HG03469 (cell line): ENCODE measurements around the gene ATP6V0B.

Source experiments
- ATAC-seq: cut with Tn5 transposase; IDR thresholded peaks from one replicate; pipeline ENCODE4 v1.9.1; 2021; ENCODE audit warnings: mild to moderate bottlenecking, moderate library complexity, moderate number of reproducible peaks; ENCODE audit not compliant: unreplicated experiment

Gene ATP6V0B

DNA sequence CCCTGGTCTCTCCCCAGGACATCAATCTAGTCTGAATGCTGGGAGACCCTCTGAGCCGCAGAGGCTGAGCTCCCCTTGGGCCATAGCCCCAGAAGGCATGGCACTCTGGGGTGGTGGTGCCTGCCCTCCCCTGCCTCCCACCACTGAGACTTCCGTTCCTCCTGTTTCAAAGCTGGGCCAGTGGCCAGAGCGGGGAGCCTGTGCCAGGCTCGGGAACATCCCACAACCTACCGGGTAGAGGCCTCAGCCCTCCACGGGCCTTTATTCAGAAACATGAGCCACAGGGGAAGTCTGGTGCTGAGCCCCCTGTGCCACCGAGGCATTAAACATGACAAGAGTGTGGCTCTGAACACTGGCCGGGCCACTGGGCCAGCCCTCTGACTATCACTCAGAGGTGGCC is 24.7 kb downstream of the ATP6V0B start:
- no peak for ATAC-seq

DNA sequence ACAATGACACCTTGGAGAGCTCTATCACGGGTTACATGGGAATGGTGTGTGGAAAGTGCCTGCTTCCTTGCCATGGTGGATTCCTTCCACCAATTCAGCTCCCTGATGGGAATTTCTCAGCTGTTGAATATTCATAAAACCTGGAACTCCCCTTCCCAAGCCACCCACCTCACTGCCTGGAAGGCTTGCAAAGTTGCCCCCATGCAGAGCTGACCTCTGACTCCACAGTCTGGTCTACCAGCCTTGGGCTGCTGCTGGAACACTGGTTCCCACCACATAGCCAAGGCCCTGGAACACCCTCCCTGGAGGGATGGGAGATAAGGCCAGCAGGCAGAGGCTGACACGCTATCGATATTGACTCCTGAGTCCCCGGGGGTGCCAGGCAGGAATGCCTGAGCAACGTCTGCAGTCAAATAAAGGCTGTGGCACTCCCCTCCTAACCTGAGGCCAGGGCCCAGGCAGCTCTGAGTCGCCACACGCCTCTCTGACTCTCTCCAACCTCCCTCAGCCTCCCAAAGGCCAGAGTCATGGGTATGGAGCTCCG is 25.4 kb downstream of the ATP6V0B start:
- no peak for ATAC-seq

DNA sequence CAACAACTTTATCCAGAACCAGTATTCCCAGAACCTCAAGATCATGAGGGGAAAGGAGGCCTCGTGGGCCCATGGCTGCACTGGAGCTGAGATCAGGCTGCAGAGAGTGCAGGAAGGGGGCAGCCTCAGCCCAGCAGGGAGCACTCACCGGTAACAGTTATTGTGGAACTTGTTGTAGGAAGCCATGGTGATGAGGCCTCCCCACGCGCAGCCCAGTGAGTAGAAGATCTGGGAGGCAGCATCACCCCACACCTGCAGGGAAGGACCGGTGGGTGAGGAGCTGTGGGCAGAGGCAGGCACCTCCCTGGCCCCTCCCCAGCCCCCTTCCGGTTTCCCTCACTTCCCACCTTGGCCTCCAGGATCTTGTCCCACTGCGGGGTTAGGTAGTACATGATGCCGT is 27.4 kb downstream of the ATP6V0B start:
- no peak for ATAC-seq

DNA sequence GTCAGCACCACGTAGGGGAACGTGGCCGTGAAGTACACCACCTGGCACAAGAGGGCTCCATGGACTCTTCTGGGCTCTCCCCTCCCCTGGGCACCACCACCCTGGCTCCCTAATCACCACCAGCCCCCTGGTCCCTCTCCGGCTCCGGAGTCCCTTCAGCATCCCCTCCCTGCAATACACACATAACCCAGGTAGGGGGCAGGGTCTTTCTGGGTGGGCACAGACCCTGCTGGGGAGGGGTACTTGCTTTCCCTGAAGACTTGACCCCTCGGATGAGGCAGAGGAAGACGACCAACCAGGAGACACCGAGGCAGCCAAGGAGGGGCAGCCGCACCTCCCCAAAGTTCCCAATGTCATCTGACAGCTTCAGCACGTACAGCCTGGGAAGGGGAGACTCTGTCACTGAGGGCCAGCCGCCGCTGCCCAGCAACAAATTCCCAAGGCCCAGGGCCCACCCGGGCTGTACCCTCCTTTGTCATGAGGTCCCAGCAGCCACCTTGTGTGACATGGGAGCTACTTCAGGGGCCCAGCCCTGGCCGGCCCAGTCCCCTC is 27.9 kb downstream of the ATP6V0B start:
- ATAC-seq: no peak

DNA sequence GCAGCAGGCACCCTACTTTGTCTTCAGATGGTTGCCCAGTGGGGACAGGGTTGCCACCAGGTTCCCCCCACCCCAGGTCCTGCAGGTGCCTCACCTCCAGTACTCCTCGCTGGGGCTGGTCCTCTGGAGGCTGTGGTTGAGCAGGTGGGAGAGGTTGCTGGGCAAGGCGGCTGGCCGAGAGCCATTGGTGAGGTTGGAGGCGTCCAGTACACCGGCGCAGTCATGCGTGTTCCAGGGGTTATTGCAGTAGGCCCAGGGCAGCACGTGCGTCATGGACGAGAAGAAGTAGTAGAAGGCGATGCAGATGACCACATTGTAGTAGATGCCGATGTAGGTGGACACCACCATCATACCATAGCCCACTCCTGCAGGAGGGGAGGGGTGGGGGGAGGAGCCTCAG is 33.5 kb downstream of the ATP6V0B start:
- ATAC-seq: no peak

DNA sequence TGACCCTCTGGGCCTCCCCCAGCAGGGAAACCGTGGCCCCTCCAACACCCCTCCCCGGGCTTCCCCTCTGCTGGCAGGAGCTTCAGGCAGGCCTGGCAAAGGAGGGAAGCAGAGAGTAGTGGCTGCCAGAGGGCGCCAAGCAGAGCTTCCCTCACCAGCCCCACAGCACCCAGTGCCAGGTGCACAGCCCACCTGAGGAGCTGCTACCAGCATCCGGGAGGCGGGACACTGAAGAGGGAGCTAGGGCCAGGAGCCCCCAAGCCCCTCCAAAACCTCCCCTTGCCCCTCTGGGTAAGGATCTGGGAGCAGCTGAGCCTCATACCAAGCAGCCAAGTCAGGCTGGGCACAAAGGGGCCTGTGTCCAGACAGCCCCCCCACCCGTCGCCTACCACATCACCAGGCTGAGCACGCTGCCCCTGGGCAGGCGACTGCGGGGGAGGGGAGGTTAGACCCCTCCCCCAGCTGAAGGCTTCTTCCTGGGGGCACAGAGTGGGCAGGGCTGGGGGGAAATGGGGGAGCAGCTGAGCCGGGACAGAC is 36.2 kb downstream of the ATP6V0B start:
- ATAC-seq: no peak

DNA sequence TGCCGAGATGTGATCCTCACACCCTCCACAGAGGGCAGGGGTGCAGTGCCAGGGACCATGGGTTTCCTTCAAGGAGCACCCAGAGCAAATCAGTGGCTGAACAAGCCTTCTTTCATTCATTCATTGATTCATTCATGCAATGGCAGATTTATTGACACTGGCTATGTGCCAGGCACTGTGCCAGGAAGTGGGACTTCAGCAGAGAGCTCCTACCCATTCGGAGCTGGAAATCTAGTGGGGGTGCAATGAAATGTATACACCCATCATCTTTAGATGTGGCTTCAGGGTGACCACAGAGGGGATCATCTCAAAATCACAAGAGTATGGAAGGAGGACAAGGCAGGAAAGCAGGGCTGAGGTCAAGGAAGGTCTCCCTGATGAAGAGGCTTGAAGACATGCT is 37.6 kb downstream of the ATP6V0B start:
- no peak for ATAC-seq

DNA sequence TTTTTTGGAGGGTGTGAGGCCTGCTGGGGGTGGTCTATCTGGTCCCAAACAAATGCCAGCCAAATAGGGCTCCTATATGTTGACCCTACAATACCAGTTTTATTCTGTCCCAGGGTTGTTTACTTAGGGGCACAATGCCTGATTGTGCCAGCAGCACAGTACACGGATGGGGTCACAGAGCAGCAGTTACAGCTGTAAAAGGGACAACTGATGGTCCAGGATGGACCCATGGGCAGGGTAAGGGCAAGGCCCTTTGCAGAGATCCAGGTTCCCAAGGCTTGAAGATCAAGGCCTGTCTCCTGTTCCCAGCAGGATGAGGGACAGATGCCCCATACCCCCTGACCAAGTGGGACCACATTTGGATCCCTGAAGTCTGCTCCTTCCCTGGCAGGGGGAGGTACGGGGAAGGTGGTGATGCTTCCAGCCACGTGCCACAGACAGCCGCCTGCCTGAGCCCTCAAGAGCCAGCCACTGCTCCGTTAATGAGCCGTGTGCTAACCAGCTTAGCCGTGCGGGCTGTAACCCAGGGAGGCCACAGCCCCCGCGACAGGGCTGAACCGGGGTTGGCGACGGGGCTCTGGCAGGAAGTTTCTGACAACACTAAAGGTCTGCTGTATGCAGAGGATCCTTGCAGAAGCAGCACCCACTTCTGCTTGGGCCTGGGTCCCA is 38.3 kb downstream of the ATP6V0B start:
- no peak for ATAC-seq

DNA sequence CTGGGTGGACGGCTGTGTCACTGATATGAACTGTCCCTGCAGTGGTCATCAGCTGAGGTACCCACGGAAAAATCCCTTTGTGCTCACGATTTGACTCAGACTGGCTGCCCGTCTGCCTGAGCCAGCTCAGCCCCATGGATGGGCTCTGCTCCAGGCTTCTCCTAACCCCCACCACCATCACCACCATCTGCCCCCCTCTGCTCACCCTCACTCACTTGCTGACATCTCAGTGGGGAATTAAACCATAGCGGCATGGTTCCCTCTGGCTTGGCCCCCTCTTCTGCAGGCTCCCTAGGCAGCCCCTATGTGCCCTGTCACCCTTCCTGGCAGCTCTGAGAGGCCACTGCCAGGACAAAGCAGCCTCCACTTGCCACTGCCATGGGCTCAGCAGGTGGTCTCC is 39.2 kb downstream of the ATP6V0B start:
- no peak for ATAC-seq

DNA sequence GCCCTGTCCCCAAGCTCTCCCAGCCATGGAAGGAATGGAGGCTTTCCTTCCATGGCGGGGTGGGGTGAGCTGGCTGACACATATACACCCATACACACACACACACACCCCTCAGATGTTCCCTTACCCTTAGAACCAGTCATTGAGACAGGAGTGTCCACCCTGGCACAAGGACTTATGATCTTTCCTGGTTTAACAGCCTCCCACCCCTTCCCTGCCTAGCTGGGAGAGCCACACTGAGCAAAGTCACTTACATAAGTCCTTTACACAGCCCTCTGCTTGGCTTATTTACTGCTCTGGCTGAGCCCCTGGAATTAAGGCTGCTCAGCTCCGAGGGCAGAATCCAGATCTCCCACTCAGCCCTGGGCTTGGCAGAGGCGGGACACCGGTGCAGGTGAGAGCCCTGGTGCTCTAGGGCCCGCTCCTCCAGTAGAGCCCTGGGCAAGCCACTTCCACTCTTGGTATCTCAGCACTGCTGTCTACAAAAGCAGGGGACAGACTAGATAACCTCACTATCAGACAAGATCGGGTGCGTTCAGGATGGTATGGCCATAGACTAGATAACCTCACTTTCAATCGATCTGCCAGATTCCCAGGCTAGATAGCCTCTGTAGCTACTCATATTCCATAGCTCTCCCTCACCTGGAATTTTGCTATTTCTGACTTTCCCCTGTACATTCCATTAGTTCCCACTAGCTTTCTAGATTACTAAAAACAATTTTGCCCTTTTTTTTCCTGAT is 39.8 kb downstream of the ATP6V0B start:
- no peak for ATAC-seq

DNA sequence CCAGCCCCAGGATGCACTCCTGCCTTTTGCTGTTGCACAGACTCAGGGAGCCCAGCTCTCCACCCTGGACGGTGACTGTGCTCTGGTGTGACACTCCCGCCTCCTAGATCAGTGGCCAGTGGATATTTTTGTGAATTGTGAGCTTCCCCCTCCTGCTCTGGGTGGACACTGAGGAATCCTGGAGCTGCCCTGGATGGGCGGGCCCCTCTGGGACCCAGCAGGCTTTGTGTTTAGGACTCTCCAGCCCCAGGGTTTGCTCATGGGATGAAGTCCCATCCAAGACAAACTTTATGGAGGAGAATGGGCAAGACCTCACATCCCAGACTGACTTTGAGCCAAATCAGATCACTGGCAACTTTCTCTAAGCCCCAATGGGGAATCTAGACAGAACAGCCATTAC is 40.4 kb downstream of the ATP6V0B start:
- ATAC-seq: no peak

DNA sequence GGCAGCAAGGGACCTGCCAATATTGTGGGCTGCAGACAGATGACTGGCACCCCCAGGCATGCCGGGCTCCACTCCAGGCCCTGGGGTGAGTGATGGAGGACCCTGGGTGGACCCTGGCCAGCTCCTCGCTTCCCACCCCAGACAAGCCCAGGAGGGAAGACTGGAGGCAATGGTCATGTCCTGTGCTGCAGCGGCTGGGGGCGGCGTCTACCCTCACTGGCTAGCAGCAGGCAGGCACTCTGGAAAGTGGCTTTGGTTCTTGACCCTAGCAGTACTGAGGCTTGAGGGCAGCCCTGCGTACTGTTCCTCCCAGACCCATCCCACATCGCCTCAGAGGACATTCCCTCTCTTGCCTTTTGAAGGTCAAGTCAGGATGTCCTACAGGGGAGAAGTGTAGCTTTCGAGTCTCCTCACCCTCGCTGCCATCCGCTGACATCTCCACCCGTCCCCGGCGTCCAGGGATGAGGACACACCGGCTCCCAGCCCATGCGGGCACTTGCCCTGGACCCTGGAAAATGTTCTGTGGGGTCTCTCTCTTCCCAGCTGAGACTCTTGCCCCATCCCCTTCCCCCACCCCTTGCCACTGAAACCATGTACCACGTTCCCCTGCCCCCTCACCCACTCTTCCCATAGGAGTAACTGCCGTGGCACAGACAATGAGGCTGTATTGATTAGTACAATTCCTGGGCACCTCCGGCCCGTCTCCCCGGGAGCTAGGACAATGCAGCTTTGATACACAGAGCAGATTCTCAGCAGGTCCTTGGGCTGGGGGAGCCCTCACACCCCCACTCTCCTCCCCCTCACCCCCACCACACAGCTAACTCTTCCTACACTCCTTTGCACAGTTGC is 41.5 kb downstream of the ATP6V0B start:
- ATAC-seq: no peak

DNA sequence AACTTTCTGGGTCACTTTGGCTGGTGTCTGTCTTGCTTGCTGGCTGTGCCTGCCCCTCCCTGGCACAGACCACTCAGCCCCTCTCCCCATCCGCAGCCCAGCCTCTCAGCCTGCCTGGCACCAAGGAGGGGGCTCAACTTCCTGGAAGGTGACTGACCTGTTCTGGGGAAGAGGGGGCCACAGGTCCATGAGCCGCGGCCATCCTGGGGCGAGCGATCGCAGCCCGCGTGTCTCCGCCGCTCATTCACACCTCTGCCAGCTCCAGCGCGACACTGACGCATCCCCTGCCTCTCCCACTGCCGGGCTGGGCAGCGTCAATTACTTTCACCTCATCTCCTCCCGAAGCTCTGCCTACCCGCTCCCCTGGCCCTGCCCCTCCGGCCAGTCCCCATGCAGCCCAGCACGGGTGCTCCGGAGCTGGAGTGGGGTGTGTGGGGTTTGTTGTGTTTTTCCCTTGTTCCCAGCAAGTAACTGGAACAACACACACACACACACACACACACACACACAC is 42.2 kb downstream of the ATP6V0B start:
- no peak for ATAC-seq

DNA sequence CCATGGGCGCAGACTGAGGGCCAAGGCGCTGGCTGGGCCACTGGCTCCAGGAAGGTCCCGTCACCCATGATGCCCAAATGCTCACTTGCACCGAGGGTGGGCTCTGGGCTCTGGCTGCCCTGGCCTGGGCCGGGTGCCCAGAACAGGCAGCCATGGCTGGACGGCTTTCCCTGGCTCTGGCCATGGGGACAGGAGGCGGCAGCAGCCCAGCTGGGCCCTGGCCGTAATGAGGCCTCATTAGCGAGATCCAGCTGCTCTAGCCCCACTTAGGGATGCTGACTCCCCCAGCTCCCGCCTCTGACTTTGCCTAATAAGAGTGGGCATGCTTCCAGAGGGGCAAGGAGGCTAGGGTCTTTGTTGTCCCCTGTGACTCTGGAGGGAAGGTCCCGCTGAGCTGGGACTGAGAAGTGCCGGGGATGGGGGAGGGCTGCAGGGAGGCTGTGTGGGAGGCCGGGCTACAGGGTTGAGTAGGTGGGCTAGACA is 44.7 kb downstream of the ATP6V0B start:
- ATAC-seq: no peak

DNA sequence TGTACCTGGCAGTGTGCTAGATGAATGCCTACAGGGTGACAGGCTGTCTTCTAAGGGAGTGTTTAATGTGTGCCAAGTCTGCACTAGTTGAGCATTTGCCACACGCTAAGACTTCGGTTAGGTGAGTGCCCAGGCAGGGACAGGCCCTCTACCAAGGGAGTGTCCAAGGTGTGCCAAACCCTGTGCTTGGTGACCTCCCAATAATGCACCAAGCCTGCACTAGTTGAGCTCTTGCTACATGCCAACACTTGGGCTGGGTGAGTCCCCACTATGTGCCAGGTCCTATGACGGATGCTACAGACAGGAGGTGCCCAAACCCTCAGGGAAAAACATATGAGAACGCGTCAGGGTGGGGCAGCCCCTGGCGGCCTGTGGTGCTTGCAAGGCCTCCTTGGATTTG is 45.7 kb downstream of the ATP6V0B start:
- no peak for ATAC-seq

DNA sequence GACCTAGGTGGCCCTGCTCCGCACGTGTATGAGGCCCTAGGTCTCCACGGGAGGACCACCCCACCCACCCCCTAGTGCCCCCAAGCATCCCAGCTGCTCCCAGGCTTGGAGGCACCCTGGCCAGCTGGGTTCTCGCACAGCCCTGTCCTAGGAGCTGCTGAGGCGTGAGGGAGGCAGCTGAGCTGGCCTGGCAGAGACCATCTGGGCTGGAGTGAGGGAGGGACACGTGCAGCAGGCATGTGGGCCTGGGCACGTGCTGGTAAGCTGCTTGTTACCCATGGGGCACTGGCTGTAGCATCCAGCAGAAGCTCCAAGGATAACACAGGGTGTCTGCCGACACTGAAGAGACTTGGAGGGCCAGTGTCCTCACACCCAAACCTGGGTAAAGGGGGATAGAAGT is 46.4 kb downstream of the ATP6V0B start:
- no peak for ATAC-seq

DNA sequence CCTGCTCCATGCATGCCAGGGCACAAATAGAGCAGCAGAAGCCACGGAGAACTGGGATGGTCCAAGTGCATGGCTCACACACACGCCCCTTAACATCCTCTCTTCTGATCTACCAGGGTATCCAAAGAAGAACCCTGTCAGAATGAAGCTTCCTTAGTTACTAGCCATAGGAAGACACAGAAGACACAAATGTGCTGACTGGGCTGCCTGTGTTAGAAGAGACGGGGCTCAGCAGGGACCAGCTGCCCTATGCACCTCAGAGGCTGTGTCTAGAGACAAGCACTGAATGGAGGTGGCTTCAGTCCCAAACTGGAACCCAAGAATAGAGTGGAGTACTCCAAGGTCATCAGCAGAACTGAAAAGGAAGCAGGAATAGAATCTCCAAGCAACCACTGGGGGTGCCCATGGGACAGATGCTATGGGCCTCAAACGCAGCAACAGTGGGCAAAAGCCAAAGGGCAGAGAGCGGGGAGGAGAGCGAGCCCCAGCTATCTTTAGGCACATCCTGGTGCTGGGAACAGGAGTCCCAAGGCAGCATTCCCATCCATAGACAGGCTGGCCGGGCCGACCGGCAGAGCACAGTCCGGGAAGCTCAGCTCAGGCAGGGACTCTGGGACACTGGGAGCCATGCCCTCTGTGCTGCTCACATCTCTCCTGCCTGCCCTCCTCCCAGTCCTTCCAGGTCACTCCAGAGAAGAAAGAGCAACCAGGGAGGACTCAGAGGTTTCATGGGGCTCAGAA is 47.0 kb downstream of the ATP6V0B start:
- no peak for ATAC-seq

DNA sequence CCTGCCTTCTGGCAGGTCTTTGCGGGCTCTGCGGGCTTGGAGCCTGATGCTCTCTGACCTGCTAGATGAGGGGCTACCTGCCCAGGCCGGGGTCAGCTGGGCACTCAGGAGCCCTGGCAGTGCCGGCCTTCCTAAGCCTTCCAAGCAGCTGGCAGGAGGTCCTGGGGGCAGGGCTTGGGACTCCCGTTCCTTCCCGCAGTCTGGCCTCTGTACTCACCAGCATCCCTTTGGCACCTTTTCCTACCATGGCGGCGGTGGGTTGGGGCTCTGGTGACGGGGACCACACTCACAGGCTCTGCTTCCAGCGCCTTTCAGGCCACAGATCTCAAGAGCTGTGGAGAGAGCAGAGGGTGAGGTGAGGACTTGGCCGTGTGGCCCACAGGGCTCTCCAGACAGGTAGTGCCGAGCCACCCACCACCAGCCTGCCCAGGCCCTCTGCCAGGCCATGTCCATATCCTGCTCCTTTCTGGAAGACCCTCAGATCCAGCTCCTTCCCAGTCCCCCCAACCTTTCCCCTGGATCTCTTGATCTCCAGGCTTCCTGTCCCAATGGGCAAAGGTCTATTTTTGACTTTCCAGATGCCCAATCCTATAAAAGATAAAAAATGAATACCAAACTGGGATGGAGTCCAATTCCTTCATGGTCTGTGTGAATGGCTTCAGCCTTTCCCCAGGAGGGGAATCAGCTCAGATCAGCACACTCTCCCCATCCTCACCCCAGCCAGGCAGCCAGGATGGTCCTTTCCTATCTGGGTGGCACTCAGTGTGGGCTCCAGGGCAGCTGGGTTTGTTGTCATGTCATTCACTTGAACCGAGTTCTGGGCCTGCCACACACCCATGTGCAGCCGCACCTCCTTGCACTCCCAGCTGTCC is 49.5 kb downstream of the ATP6V0B start:
- no peak for ATAC-seq
